Hepatic stellate cell (primary cell): ENCODE measurements around the gene GIT1.

Source experiments
- DNase-seq: peaks from one replicate; pipeline ENCODE4 v3.0.0; 2011; ENCODE audit warnings: low spot score

GIT1 gene

GRCh38 chr17:29579866-29580771, 9.3 kb downstream of the GIT1 start:
- DNase-seq, result peak; percentile 95

- DNase-seq, result no peak
These were observed 10.6 kb downstream of the GIT1 start for GRCh38 chr17:29578626-29579485.

- DNase-seq, result no peak
These were observed 11.8 kb downstream of the GIT1 start for GRCh38 chr17:29577385-29578211.

- no peak for DNase-seq
These were observed 12.5 kb downstream of the GIT1 start for GRCh38 chr17:29577001-29577370.

- DNase-seq, result no peak
These were observed 13.0 kb downstream of the GIT1 start for GRCh38 chr17:29576214-29577000.

GRCh38 chr17:29575511-29576213, 13.8 kb downstream of the GIT1 start:
- DNase-seq, result no peak

GRCh38 chr17:29574732-29575510, 14.5 kb downstream of the GIT1 start:
- DNase-seq, result no peak

- no peak for DNase-seq
These were observed 15.3 kb downstream of the GIT1 start for GRCh38 chr17:29573871-29574731.

- DNase-seq, result no peak
These were observed 15.9 kb downstream of the GIT1 start for GRCh38 chr17:29573558-29573869.

GRCh38 chr17:29572691-29573557, 16.5 kb downstream of the GIT1 start:
- DNase-seq, result peak; percentile 81

- DNase-seq, result no peak
These were observed 17.4 kb downstream of the GIT1 start for GRCh38 chr17:29571883-29572681.

- no peak for DNase-seq
These were observed 18.0 kb downstream of the GIT1 start for GRCh38 chr17:29571486-29571882.

GRCh38 chr17:29570521-29570920, 18.9 kb downstream of the GIT1 start:
- no peak for DNase-seq

- peak; percentile 66 for DNase-seq
These were observed 20.1 kb downstream of the GIT1 start for GRCh38 chr17:29569245-29569950.

- peak; percentile 84 for DNase-seq
These were observed 20.9 kb downstream of the GIT1 start, which contains the start of gene TP53I13 for GRCh38 chr17:29568331-29569244. TSS of gene TP53I13 (plus strand) at chr17:29568701. CDS start at chr17:29568759, 58 bp downstream.
